GM12865 (cell line): ENCODE data around the gene BAD.

Experiments used
- DNase-seq: peaks from one replicate; pipeline ENCODE4 v3.0.0; 2010; ENCODE audit warnings: low read depth
- H3K4me3 ChIP-seq: 2 replicates; pipeline ENCODE4 v1.5.1; 2011; ENCODE audit warnings: mild to moderate bottlenecking, low read depth, low read length, control low read depth
- CTCF ChIP-seq: IDR thresholded peaks from 2 replicates; pipeline ENCODE4 v1.5.1; 2011; ENCODE audit warnings: low read length, control low read depth, low read depth, inconsistent platforms; ENCODE audit not compliant: insufficient read depth; ENCODE audit errors: missing control alignments

The BAD gene

GRCh38 chr11:64297699-64298358 lies 13.4 kb upstream of the BAD start:
- no peak overlapping the region for H3K4me3 ChIP-seq
- no peak for DNase-seq
- TF ChIP-seq CTCF: no peak

- DNase-seq: no peak
- TF ChIP-seq CTCF: no peak
- no peak overlapping the region for H3K4me3 ChIP-seq
Measured at GRCh38 chr11:64296830-64297698, 12.6 kb upstream of the BAD start.

GRCh38 chr11:64296236-64296635 lies 11.8 kb upstream of the BAD start:
- no peak for DNase-seq
- H3K4me3 ChIP-seq: no peak overlapping the region
- TF ChIP-seq CTCF: no peak

GRCh38 chr11:64295760-64296159 lies 11.3 kb upstream of the BAD start:
- no peak for TF ChIP-seq CTCF
- DNase-seq: no peak

GRCh38 chr11:64294774-64295173 lies 10.3 kb upstream of the BAD start:
- no peak overlapping the region for H3K4me3 ChIP-seq
- DNase-seq: no peak
- no peak for TF ChIP-seq CTCF

More at GRCh38 chr11:64295760-64296159, 11.3 kb upstream of the BAD start:
- no peak overlapping the region for H3K4me3 ChIP-seq

GRCh38 chr11:64292460-64293254 lies 8.2 kb upstream of the BAD start:
- H3K4me3 ChIP-seq: no peak overlapping the region
- TF ChIP-seq CTCF: no peak
- no peak for DNase-seq
